Epithelial cell of prostate (primary cell): Measurements from ENCODE around the gene TACC2.
A peak's percentile ranks its signal among the peaks of the same experiment; 100 is the strongest.

ENCODE experiments used
- DNase-seq: peaks from one replicate; pipeline ENCODE4 v3.0.0-alpha.2; 2011; ENCODE audit warnings: low read depth, low spot score
- H3K27ac ChIP-seq: fragments of 450-650 bp; 2 replicates; pipeline ENCODE4 v1.5.1; 2017; ENCODE audit warnings: mild to moderate bottlenecking

TACC2 gene

GRCh38 chr10:122297583-122297982, 308.6 kb downstream of the TACC2 start:
- H3K27ac ChIP-seq, result no peak overlapping the region
- DNase-seq, result no peak

GRCh38 chr10:122298206-122298597, 309.2 kb downstream of the TACC2 start:
- H3K27ac ChIP-seq, result no peak overlapping the region
- no peak for DNase-seq

- no peak for DNase-seq
- no peak overlapping the region for H3K27ac ChIP-seq
Observed at GRCh38 chr10:122298598-122299301, 309.8 kb downstream of the TACC2 start.

GRCh38 chr10:122299423-122300075, 310.6 kb downstream of the TACC2 start:
- DNase-seq, result no peak
- no peak overlapping the region for H3K27ac ChIP-seq

- H3K27ac ChIP-seq, result peak overlapping the region; percentile 31
- DNase-seq, result no peak
Observed at GRCh38 chr10:122301055-122301810, 312.3 kb downstream of the TACC2 start.

- H3K27ac ChIP-seq, result peak overlapping the region; percentile 31
- DNase-seq, result no peak
Observed at GRCh38 chr10:122301811-122302115, 312.8 kb downstream of the TACC2 start.

- no peak overlapping the region for H3K27ac ChIP-seq
- no peak for DNase-seq
Observed at GRCh38 chr10:122302315-122302714, 313.4 kb downstream of the TACC2 start.

GRCh38 chr10:122303271-122304053, 314.5 kb downstream of the TACC2 start:
- H3K27ac ChIP-seq, result no peak overlapping the region

More at GRCh38 chr10:122303271-122304053, 314.5 kb downstream of the TACC2 start:
- no peak for DNase-seq
